A549 (cell line): ENCODE data around the gene ACOT7. TPM values are rescaled to one million over a fixed set of nuclear protein-coding genes. Genes with fewer than 3 reads are reported as not detected.

Source experiments
- ATAC-seq, 2 experiments: fragments of 200-7000 bp in 1 of 2; fragments of >200 bp in 1 of 2; cut with Nextera tagmentation in 1 of 2; cut with Tn5 transposase in 1 of 2; 3 replicates each; pipeline versions ENCODE4 v1.8.0 to v1.9.1; 2018 to 2020; ENCODE audit warnings: mild to moderate bottlenecking in 1 of 2, moderate library complexity in 1 of 2
- CTCF ChIA-PET: fragments of 300-600 bp; sonication (Branson Sonifier 250); formaldehyde crosslinking; extraction: SDS; loops from one replicate; lab custom pipeline; 2021; ENCODE audit warnings: antibody characterized with exemption, inconsistent platforms; lab: Yijun Ruan, JAX
- POLR2A ChIA-PET: fragments of 350-600 bp; formaldehyde crosslinking; extraction: SDS; loops from one replicate; lab custom pipeline; 2021; ENCODE audit warnings: antibody characterized with exemption, inconsistent platforms; lab: Yijun Ruan, JAX
- DNase-seq, 2 experiments: peaks; one replicate each; pipeline versions ENCODE4 v3.0.0 to v3.0.0-alpha.2; 2011 to 2016; ENCODE audit warnings: low read depth in 1 of 2, low spot score in 1 of 2
- FAIRE-seq: peaks from 2 replicates; lab custom pipeline; 2011; peaks lifted over from hg19 to GRCh38; lab: Jason Lieb, UNC
- H3K27ac ChIP-seq, 2 experiments: fragments of >200 bp; sonication (Bioruptor Twin); formaldehyde crosslinking; 3 replicates each; pipeline ENCODE4 v1.5.1; 2016 to 2017
- H3K4me1 ChIP-seq: fragments of >200 bp; sonication (Bioruptor Twin); formaldehyde crosslinking; 3 replicates; pipeline ENCODE4 v1.6.1; 2016
- H3K4me2 ChIP-seq: fragments of >200 bp; sonication (Bioruptor Twin); formaldehyde crosslinking; 3 replicates; pipeline ENCODE4 v1.6.1; 2016
- H3K4me3 ChIP-seq: fragments of >200 bp; sonication (Bioruptor Twin); formaldehyde crosslinking; 3 replicates; pipeline ENCODE4 v1.5.1; 2016
- H3K9me3 ChIP-seq: fragments of >200 bp; sonication (Bioruptor Twin); formaldehyde crosslinking; 3 replicates; pipeline ENCODE4 v1.6.1; 2016
- CBX8 ChIP-seq: fragments of 200-600 bp; sonication (generic); IDR thresholded peaks from 2 replicates; pipeline ENCODE4 v1.6.1; 2016
- CEBPB ChIP-seq, 2 experiments: fragments of >200 bp in 1 of 2; sonication (Bioruptor Twin) in 1 of 2; formaldehyde crosslinking in 1 of 2; IDR thresholded peaks; 2 replicates each; pipeline ENCODE4 v1.6.1; 2012 to 2016
- CHD4 ChIP-seq: fragments of 200-600 bp; sonication (generic); IDR thresholded peaks from 2 replicates; pipeline ENCODE4 v1.6.1; 2016; ENCODE audit warnings: antibody characterized with exemption, mild to moderate bottlenecking, borderline replicate concordance
- ESRRA ChIP-seq: fragments of 150-350 bp; IDR thresholded peaks from 2 replicates; pipeline ENCODE4 v1.6.1; 2014; ENCODE audit warnings: mild to moderate bottlenecking, low read length, borderline replicate concordance
- FOSL2 ChIP-seq, 2 experiments: fragments of 450-650 bp in 1 of 2; fragments of >200 bp in 1 of 2; sonication (Bioruptor Twin) in 1 of 2; formaldehyde crosslinking; IDR thresholded peaks; 2 replicates each; pipeline versions ENCODE4 v1.5.0 to v1.6.1; 2016 to 2020; ENCODE audit warnings: mild to moderate bottlenecking in 1 of 2, moderate library complexity in 1 of 2
- HEYL ChIP-seq: fragments of 250-450 bp; sonication (Bioruptor Pico); IDR thresholded peaks from 2 replicates; pipeline ENCODE4 v1.8.0; 2021; ENCODE audit warnings: mild to moderate bottlenecking, moderate library complexity
- HOXA7 ChIP-seq: fragments of 250-450 bp; sonication (Bioruptor Pico); IDR thresholded peaks from 2 replicates; pipeline ENCODE4 v1.5.0; 2020; ENCODE audit warnings: mild to moderate bottlenecking, moderate library complexity
- HOXB5 ChIP-seq: fragments of 250-450 bp; sonication (Bioruptor Pico); IDR thresholded peaks from 2 replicates; pipeline ENCODE4 v1.5.0; 2020; ENCODE audit warnings: mild to moderate bottlenecking, moderate library complexity
- MAFK ChIP-seq: fragments of 450-650 bp; IDR thresholded peaks from 2 replicates; pipeline ENCODE4 v1.6.1; 2014; ENCODE audit not compliant: partially characterized antibody
- NFE2L2 ChIP-seq: fragments of 150-350 bp; conservative IDR thresholded peaks from 2 replicates; pipeline ENCODE4 v1.6.1; 2014; ENCODE audit warnings: low read length
- PHF8 ChIP-seq: fragments of 200-600 bp; sonication (generic); IDR thresholded peaks from 2 replicates; pipeline ENCODE4 v1.6.1; 2016; ENCODE audit warnings: low read depth, mild to moderate bottlenecking, antibody characterized with exemption, moderate library complexity, borderline replicate concordance
- POLR2A ChIP-seq: IDR thresholded peaks from 2 replicates; pipeline ENCODE4 v1.6.1; 2012; ENCODE audit warnings: mild to moderate bottlenecking, low read length
- RCOR1 ChIP-seq: fragments of 150-350 bp; IDR thresholded peaks from 2 replicates; pipeline ENCODE4 v1.6.1; 2014; ENCODE audit warnings: antibody characterized with exemption, low read length, low read depth
- RFX5 ChIP-seq: fragments of 450-650 bp; IDR thresholded peaks from 2 replicates; pipeline ENCODE4 v1.7.1; 2014; ENCODE audit warnings: antibody characterized with exemption, mild to moderate bottlenecking, moderate library complexity
- TFCP2L1 ChIP-seq: fragments of 250-450 bp; sonication (Bioruptor Pico); IDR thresholded peaks from 2 replicates; pipeline ENCODE4 v1.5.0; 2021; ENCODE audit warnings: mild to moderate bottlenecking
- ZFP36 ChIP-seq: fragments of 450-650 bp; IDR thresholded peaks from 2 replicates; pipeline ENCODE4 v1.6.1; 2014; ENCODE audit warnings: borderline replicate concordance; ENCODE audit not compliant: partially characterized antibody
- ZNF302 ChIP-seq: fragments of 250-450 bp; sonication (Bioruptor Pico); IDR thresholded peaks from 2 replicates; pipeline ENCODE4 v1.9.0; 2021; ENCODE audit warnings: inconsistent platforms, mild to moderate bottlenecking, moderate library complexity
- ZSCAN20 ChIP-seq: fragments of 250-450 bp; sonication (Bioruptor Pico); IDR thresholded peaks from 2 replicates; pipeline ENCODE4 v1.8.0; 2022; ENCODE audit warnings: mild to moderate bottlenecking, moderate library complexity
- WGBS: methylation state at CpG from one replicate; pipeline ENCODE4 v1.1.6; 2017; ENCODE audit errors: missing lambda C conversion rate; 5-methylcytosine and 5-hydroxymethylcytosine counted together
- polyA plus RNA-seq, 4 experiments: library from polyadenylated mRNA; depleted of rRNA in 3 of 4; stranded (reverse); fragments of >200 nt; fragmentation: RNase III in 1 of 4; extraction: RNeasy Plus Mini Kit Qiagen cat#74134 plus additional on column Dnase treatment in 1 of 4; gene quantifications; 2 replicates in 3 of 4; 3 replicates in 1 of 4; pipeline ENCODE4 v1.2.3, GENCODE V29; 2011 to 2017
- TF ChIP-seq, protein P1 (sequence below): fragments of >200 bp; sonication (Bioruptor Twin); formaldehyde crosslinking; IDR thresholded peaks from 3 replicates; pipeline ENCODE4 v1.6.1; 2016
- TF ChIP-seq, protein P2 (sequence below): fragments of 450-650 bp; IDR thresholded peaks from 2 replicates; pipeline ENCODE4 v1.6.1; 2014; ENCODE audit warnings: antibody characterized with exemption
- TF ChIP-seq, protein P3 (sequence below): fragments of >200 bp; sonication (Bioruptor Twin); formaldehyde crosslinking; IDR thresholded peaks from 3 replicates; pipeline ENCODE4 v1.5.1; 2016
- TF ChIP-seq, protein P4 (sequence below): IDR thresholded peaks from 2 replicates; pipeline ENCODE4 v1.6.1; 2012
- TF ChIP-seq, protein P5 (sequence below): IDR thresholded peaks from 2 replicates; pipeline ENCODE4 v1.6.1; 2012; ENCODE audit warnings: low read depth, borderline replicate concordance
- TF ChIP-seq, protein P6 (sequence below): fragments of 150-350 bp; IDR thresholded peaks from 2 replicates; pipeline ENCODE4 v1.6.1; 2014; ENCODE audit warnings: low read depth, mild to moderate bottlenecking, low read length

The ACOT7 gene
- polyA plus RNA-seq, 2 of the 4 experiments (the other 2 are of a cell fraction), result 48.0 to 49.6 TPM

DNA sequence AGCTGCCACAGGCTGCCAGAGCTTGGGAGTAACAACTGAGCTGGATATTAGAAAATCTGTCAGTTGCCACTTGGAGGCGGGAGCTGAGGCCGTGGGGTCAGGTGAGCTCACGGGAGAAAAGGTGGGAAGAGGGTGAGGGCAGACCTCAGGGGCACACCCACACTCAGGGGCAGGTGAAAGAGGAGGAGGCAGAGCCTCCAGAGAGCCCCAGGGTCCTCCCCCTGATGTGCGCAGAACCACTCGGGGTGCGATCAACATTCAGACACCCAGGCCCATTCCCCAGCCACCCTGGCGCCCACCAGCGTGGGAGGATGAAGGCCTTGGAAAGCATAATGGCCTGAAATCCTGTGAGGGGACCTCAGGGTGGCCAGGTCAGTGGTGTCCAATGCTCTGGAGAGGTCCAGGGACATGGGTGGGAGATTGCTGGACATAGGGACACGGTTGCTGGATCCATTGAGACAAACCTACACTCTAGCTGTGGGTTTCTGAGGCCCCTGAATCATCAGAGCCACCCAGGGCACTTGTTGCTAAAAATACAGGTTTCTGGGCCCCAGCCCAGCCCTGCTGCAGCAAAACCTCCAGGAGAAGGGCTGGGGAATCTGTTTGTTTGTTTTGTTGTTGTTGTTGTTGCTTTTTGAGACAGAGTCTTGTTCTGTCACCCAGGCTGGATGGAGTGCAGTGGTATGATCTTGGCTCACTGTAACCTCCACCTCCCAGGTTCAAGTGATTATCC lies 83.3 kb downstream of the ACOT7 start:
- ATAC-seq, result no peak
- WGBS, result 92% methylated on average over 8 of the region's 9 CpGs
- no peak overlapping the region for H3K4me3 ChIP-seq
- ChIA-PET POLR2A (no interaction called here), CTCF (interaction anchor here (1.4 kb wide), 1 partner anchor 64 kb away, joined by 3 read pairs; no protein-coding TSS in a partner anchor)
- H3K4me1 ChIP-seq, result no peaks in the 10 kb centered on the region
- no peak overlapping the region for H3K27ac ChIP-seq
- no peak for DNase-seq
- no peak for FAIRE-seq
- no peak overlapping the region for H3K4me2 ChIP-seq
- no peaks in the 10 kb centered on the region for H3K9me3 ChIP-seq
- TF ChIP-seq FOSL2 (IDR thresholded peaks at IDR 0.05) (no peak), FOSL2 (CRISPR knock-in tag; IDR thresholded peaks at IDR 0.05) (no peak), TFCP2L1 (CRISPR knock-in tag) (no peak)
- TF ChIP-seq, protein P1, sequence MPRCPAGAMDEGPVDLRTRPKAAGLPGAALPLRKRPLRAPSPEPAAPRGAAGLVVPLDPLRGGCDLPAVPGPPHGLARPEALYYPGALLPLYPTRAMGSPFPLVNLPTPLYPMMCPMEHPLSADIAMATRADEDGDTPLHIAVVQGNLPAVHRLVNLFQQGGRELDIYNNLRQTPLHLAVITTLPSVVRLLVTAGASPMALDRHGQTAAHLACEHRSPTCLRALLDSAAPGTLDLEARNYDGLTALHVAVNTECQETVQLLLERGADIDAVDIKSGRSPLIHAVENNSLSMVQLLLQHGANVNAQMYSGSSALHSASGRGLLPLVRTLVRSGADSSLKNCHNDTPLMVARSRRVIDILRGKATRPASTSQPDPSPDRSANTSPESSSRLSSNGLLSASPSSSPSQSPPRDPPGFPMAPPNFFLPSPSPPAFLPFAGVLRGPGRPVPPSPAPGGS, result no peak
- TF ChIP-seq, protein P2, sequence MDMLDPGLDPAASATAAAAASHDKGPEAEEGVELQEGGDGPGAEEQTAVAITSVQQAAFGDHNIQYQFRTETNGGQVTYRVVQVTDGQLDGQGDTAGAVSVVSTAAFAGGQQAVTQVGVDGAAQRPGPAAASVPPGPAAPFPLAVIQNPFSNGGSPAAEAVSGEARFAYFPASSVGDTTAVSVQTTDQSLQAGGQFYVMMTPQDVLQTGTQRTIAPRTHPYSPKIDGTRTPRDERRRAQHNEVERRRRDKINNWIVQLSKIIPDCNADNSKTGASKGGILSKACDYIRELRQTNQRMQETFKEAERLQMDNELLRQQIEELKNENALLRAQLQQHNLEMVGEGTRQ, result no peak

DNA sequence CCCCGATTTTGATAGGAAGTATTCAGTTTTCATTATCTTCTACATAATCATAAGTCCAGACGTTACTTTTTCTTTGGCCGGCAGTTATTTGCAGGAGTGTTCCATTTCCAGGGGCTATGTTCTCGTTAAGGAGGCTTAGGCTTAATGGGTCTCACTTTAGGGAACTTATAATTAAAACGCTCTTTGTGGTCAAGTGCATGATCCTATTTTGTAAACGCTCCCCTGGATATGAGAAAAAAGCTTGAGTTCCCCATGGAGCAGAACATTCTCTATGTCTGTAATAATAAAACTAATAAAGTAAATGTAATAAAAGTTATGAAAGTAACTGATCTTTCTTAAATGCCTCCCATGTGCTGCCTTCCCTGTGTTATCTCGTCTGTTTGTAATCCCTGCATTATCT lies 84.0 kb downstream of the ACOT7 start:
- no peaks in the 10 kb centered on the region for H3K9me3 ChIP-seq
- ATAC-seq (no peak), DNase-seq (no peak), FAIRE-seq (no peak)
- no peak overlapping the region for H3K27ac ChIP-seq
- no peak overlapping the region for H3K4me2 ChIP-seq
- ChIA-PET CTCF (interaction anchor here (0.9 to 1.4 kb wide), 2 partner anchors 63 to 154 kb away, joined by 3 read pairs; no protein-coding TSS in a partner anchor), POLR2A (no interaction called here)
- H3K4me1 ChIP-seq, result no peaks in the 10 kb centered on the region
- WGBS, result 90% methylated on average over 7 of the region's 7 CpGs
- H3K4me3 ChIP-seq, result no peak overlapping the region
- TF ChIP-seq, protein P3, sequence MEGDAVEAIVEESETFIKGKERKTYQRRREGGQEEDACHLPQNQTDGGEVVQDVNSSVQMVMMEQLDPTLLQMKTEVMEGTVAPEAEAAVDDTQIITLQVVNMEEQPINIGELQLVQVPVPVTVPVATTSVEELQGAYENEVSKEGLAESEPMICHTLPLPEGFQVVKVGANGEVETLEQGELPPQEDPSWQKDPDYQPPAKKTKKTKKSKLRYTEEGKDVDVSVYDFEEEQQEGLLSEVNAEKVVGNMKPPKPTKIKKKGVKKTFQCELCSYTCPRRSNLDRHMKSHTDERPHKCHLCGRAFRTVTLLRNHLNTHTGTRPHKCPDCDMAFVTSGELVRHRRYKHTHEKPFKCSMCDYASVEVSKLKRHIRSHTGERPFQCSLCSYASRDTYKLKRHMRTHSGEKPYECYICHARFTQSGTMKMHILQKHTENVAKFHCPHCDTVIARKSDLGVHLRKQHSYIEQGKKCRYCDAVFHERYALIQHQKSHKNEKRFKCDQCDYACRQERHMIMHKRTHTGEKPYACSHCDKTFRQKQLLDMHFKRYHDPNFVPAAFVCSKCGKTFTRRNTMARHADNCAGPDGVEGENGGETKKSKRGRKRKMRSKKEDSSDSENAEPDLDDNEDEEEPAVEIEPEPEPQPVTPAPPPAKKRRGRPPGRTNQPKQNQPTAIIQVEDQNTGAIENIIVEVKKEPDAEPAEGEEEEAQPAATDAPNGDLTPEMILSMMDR, result no peak
- TF ChIP-seq NFE2L2 (no peak), RCOR1 (no peak), POLR2A (no peak), CHD4 (no peak), PHF8 (no peak), HOXB5 (no peak), ZFP36 (no peak), ZNF302 (no peak), HOXA7 (CRISPR knock-in tag) (no peak), HEYL (no peak), ESRRA (no peak), CBX8 (no peak), RFX5 (no peak), ZSCAN20 (no peak), MAFK (no peak), CEBPB (IDR thresholded peaks at IDR 0.05) (no peak)
- TF ChIP-seq, protein P4, sequence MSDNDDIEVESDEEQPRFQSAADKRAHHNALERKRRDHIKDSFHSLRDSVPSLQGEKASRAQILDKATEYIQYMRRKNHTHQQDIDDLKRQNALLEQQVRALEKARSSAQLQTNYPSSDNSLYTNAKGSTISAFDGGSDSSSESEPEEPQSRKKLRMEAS, result no peak
- TF ChIP-seq, protein P5, sequence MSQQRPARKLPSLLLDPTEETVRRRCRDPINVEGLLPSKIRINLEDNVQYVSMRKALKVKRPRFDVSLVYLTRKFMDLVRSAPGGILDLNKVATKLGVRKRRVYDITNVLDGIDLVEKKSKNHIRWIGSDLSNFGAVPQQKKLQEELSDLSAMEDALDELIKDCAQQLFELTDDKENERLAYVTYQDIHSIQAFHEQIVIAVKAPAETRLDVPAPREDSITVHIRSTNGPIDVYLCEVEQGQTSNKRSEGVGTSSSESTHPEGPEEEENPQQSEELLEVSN, result no peak
- TF ChIP-seq, protein P6, sequence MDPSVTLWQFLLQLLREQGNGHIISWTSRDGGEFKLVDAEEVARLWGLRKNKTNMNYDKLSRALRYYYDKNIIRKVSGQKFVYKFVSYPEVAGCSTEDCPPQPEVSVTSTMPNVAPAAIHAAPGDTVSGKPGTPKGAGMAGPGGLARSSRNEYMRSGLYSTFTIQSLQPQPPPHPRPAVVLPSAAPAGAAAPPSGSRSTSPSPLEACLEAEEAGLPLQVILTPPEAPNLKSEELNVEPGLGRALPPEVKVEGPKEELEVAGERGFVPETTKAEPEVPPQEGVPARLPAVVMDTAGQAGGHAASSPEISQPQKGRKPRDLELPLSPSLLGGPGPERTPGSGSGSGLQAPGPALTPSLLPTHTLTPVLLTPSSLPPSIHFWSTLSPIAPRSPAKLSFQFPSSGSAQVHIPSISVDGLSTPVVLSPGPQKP, result no peak
- TF ChIP-seq, all 56 proteins: peak for 0
